Transverse colon (tissue), 4 donors: Measurements from ENCODE around the gene PRPF40B.

ENCODE experiments used
- EP300 ChIP-seq: sonication (generic); formaldehyde crosslinking; IDR thresholded peaks from one replicate; pipeline ENCODE4 v1.6.1; 2017; ENCODE audit warnings: antibody characterized with exemption, low read depth
- POLR2A ChIP-seq: fragments of 450-650 bp; IDR thresholded peaks from one replicate; pipeline ENCODE4 v1.6.1; 2016; ENCODE audit warnings: antibody characterized with exemption, mild to moderate bottlenecking, moderate library complexity
- POLR2AphosphoS5 ChIP-seq, 3 donors: sonication (generic); formaldehyde crosslinking; IDR thresholded peaks; one replicate each; pipeline ENCODE4 v1.6.1; 2016; ENCODE audit warnings: antibody characterized with exemption in 3 of 3
- TF ChIP-seq, protein P1 (sequence below), 5 experiments: fragments of 200-600 bp in 3 of 5; fragments of 450-650 bp in 2 of 5; sonication (generic) in 3 of 5; IDR thresholded peaks; 1 replicate in 2 of 5; 2 replicates in 3 of 5; pipeline ENCODE4 v1.5.1; 2016 to 2017; ENCODE audit warnings: antibody characterized with exemption in 5 of 5, inconsistent platforms in 3 of 5, mild to moderate bottlenecking in 2 of 5, moderate library complexity in 1 of 5

DNA sequence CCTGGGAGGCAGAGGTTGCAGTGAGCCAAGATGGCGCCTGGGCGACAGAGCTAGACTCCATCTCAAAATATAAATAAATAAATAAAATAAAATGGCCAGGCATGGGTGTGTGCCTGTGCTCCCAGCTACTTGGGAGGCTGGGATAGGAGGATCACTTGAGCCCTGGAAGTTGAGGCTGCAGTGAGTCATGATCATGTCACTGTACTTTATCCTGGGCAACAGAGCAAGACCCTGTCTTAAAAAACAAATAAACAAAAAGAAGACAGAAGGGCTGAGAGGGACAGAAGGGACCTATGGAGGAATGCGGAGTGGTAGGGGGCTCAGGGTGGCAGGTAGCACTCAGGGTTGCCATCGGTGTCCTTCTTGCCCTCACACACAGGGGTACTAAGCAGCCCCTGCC is 40.8 kb downstream of the PRPF40B start:
- TF ChIP-seq, protein P1, sequence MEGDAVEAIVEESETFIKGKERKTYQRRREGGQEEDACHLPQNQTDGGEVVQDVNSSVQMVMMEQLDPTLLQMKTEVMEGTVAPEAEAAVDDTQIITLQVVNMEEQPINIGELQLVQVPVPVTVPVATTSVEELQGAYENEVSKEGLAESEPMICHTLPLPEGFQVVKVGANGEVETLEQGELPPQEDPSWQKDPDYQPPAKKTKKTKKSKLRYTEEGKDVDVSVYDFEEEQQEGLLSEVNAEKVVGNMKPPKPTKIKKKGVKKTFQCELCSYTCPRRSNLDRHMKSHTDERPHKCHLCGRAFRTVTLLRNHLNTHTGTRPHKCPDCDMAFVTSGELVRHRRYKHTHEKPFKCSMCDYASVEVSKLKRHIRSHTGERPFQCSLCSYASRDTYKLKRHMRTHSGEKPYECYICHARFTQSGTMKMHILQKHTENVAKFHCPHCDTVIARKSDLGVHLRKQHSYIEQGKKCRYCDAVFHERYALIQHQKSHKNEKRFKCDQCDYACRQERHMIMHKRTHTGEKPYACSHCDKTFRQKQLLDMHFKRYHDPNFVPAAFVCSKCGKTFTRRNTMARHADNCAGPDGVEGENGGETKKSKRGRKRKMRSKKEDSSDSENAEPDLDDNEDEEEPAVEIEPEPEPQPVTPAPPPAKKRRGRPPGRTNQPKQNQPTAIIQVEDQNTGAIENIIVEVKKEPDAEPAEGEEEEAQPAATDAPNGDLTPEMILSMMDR (IDR thresholded peaks at IDR 0.05) = no peak
- TF ChIP-seq POLR2A (no peak), EP300 (no peak), POLR2AphosphoS5 (IDR thresholded peaks at IDR 0.05) (no peak)
